ENCODE measurements around the gene MIPEP. TPM values are rescaled to one million over a fixed set of nuclear protein-coding genes. Genes with fewer than 3 reads are reported as not detected.

MIPEP gene
- total and polyA plus RNA-seq, 9 of the 15 experiments (the other 6 are each of a cell fraction or from before 2014, with no cell fraction given): 1.7 to 19.3 (median 13.1) TPM

DNA sequence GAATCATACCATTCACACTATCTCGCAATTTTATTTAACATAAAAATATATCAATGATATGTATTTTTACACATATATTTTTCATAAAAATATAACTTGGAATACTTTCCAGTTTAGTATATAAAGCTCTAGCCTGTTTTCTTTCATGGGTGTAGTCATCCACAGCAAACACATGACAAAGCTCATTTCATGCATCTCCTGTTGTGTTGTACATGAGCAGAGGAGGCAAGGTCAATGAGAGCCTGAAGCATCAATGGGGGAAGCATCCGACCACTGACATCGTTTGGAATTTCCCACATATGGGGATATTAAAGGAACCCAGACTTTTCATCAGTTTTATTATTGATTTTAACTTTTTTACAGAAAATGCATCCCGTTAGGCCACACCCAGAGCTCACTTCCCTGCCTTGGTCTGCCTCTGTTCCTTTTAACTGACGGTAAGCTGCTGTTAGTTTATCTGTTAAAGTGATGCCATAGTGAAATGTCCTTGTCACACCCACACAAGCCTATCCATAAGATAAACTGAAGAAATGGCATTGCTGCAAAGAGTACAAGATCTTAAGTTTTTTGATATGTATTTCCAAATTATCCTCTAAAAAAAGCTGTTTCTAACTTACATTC lies 44.0 kb downstream of the MIPEP start:
- Histone ChIP-seq H3K27ac (ENCODE audit: extremely low read depth, low read depth, low read length) (no peak overlapping the region), H3K9me1 (ENCODE audit: control insufficient read depth, insufficient read depth, low read length) (no peaks in the 10 kb centered on the region), H4K20me1 (replicated peaks; ENCODE audit: control insufficient read depth, insufficient read depth, low read length) (no peaks in the 10 kb centered on the region), H3K9ac (ENCODE audit: insufficient read depth in 1 of 2, low read depth in 2 of 2, low read length in 2 of 2) (no peak overlapping the region), H2AFZ (ENCODE audit: low read depth, low read length) (no peak overlapping the region), H3K4me3 (no peak overlapping the region), H3K36me3 (ENCODE audit: control insufficient read depth, insufficient read depth, low read length) (no peaks in the 10 kb centered on the region), H3K79me2 (ENCODE audit: control insufficient read depth, insufficient read depth, low read length) (no peaks in the 10 kb centered on the region), H3K4me2 (ENCODE audit: insufficient read depth, low read length) (no peak overlapping the region), H3K4me1 (replicated peaks in 1 of 2; ENCODE audit: control insufficient read depth in 2 of 2, insufficient read depth in 2 of 2, low read length in 2 of 2) (peaks cover 0 to 13% of the 10 kb centered on the region in 2 experiments; a peak in 2 of 5 replicates), H3K9me3 (replicated peaks; ENCODE audit: control insufficient read depth, insufficient read depth, low read depth, low read length) (no peaks in the 10 kb centered on the region), H3K27me3 (ENCODE audit: control insufficient read depth in 2 of 2, insufficient read depth in 2 of 2, low read length in 2 of 2) (no peaks in the 10 kb centered on the region)
- TF ChIP-seq KLF13 (tag; IDR thresholded peaks at IDR 0.05; ENCODE audit: borderline replicate concordance, low read depth) (no peak), THRAP3 (IDR thresholded peaks at IDR 0.05; ENCODE audit: borderline replicate concordance) (no peak), HDAC1 (IDR thresholded peaks at IDR 0.05) (no peak), MED1 (CRISPR knock-in tag; IDR thresholded peaks at IDR 0.05; ENCODE audit: borderline replicate concordance) (no peak), ZFP36 (IDR thresholded peaks at IDR 0.05; ENCODE audit: low read depth, low read length, partially characterized antibody) (no peak)
- TF ChIP-seq, protein P1, sequence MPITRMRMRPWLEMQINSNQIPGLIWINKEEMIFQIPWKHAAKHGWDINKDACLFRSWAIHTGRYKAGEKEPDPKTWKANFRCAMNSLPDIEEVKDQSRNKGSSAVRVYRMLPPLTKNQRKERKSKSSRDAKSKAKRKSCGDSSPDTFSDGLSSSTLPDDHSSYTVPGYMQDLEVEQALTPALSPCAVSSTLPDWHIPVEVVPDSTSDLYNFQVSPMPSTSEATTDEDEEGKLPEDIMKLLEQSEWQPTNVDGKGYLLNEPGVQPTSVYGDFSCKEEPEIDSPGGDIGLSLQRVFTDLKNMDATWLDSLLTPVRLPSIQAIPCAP (CRISPR knock-in tag; IDR thresholded peaks at IDR 0.05; ENCODE audit: borderline replicate concordance): no peak
- FAIRE-seq (no peak), ATAC-seq (no peak), DNase-seq (ENCODE audit: extremely low read depth in 1 of 4, low spot score in 3 of 4) (no peak)
- BruUV-seq (replicated peaks): no TSS peak
- 55% methylated on average over 5 of the region's 5 CpGs for WGBS (ENCODE audit: insufficient coverage, low coverage, missing lambda C conversion rate)
- ChIA-PET CTCF (ENCODE audit: low intra/inter-chr PET ratio) (no interaction called here), POLR2A (interaction anchor here (0.6 kb wide), 1 partner anchor 21 kb away, joined by 3 read pairs; no protein-coding TSS in a partner anchor)
- intact Hi-C loops (cut with micrococcal nuclease) (no loop called here), in situ Hi-C loops (cut with MboI) (no loop called here)

Measured in K562 (cell line).